ENCODE data around the gene PODXL.
A peak's percentile ranks its signal among the peaks of the same experiment; 100 is the strongest.

Gene PODXL

DNA sequence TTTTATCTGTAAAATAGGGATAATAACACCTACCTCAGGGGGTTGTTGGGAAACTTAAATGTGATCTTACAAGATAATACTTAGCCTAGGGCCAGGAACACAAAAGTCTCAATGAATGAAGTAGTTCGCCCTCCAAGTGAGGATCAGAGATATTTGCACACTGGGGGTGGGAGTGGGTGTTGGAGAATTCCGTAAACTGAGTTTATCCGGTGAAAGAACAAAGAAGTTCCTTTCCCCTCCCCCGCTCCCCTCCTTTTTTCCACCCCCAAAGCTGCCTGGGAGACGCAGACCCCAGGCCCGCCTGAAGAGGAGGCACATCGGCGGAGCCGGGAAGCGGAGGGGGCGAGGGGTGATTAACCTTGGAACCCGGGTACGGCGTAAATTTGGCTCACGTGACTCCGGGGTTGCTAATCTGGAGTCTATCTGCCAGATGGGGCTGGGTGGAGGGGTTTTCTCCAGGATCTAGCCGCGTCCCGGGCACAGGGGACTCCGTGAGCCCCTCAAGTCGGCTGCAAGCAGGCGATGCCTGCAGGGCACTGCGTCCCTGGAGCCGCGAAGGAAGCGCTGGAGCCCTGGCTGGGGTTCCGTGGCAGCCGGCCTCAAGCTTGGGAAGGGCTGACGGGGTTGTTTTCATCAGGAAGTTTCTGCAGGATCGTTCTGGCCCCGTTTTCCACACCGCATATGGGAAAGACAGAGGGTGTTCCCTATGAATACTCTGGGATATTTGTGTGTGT is 1.4 kb upstream of the PODXL start:
- Histone ChIP-seq H3K27me3 (ENCODE audit: insufficient read depth, poor library complexity, severe bottlenecking) (peaks cover 39% of the 10 kb centered on the region), H3K4me3 (replicated peaks; ENCODE audit: insufficient read depth, low read length) (no peak overlapping the region), H3K27ac (replicated peaks) (no peak overlapping the region)
- DNase-seq (ENCODE audit: low read depth in 1 of 2, low spot score in 1 of 2), result no peak
- TF ChIP-seq, protein P1, sequence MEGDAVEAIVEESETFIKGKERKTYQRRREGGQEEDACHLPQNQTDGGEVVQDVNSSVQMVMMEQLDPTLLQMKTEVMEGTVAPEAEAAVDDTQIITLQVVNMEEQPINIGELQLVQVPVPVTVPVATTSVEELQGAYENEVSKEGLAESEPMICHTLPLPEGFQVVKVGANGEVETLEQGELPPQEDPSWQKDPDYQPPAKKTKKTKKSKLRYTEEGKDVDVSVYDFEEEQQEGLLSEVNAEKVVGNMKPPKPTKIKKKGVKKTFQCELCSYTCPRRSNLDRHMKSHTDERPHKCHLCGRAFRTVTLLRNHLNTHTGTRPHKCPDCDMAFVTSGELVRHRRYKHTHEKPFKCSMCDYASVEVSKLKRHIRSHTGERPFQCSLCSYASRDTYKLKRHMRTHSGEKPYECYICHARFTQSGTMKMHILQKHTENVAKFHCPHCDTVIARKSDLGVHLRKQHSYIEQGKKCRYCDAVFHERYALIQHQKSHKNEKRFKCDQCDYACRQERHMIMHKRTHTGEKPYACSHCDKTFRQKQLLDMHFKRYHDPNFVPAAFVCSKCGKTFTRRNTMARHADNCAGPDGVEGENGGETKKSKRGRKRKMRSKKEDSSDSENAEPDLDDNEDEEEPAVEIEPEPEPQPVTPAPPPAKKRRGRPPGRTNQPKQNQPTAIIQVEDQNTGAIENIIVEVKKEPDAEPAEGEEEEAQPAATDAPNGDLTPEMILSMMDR (IDR thresholded peaks at IDR 0.05; ENCODE audit: insufficient read depth, low read length), result no peak
- TF ChIP-seq SPI1 (IDR thresholded peaks at IDR 0.05; ENCODE audit: borderline replicate concordance, low read depth) (no peak), POLR2AphosphoS5 (IDR thresholded peaks at IDR 0.05; ENCODE audit: low read depth) (no peak), GABPA (IDR thresholded peaks at IDR 0.05; ENCODE audit: low read depth) (no peak)
- TF ChIP-seq, protein P2, sequence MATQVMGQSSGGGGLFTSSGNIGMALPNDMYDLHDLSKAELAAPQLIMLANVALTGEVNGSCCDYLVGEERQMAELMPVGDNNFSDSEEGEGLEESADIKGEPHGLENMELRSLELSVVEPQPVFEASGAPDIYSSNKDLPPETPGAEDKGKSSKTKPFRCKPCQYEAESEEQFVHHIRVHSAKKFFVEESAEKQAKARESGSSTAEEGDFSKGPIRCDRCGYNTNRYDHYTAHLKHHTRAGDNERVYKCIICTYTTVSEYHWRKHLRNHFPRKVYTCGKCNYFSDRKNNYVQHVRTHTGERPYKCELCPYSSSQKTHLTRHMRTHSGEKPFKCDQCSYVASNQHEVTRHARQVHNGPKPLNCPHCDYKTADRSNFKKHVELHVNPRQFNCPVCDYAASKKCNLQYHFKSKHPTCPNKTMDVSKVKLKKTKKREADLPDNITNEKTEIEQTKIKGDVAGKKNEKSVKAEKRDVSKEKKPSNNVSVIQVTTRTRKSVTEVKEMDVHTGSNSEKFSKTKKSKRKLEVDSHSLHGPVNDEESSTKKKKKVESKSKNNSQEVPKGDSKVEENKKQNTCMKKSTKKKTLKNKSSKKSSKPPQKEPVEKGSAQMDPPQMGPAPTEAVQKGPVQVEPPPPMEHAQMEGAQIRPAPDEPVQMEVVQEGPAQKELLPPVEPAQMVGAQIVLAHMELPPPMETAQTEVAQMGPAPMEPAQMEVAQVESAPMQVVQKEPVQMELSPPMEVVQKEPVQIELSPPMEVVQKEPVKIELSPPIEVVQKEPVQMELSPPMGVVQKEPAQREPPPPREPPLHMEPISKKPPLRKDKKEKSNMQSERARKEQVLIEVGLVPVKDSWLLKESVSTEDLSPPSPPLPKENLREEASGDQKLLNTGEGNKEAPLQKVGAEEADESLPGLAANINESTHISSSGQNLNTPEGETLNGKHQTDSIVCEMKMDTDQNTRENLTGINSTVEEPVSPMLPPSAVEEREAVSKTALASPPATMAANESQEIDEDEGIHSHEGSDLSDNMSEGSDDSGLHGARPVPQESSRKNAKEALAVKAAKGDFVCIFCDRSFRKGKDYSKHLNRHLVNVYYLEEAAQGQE (IDR thresholded peaks at IDR 0.05; ENCODE audit: insufficient replicate concordance, low read depth), result no peak

DNA sequence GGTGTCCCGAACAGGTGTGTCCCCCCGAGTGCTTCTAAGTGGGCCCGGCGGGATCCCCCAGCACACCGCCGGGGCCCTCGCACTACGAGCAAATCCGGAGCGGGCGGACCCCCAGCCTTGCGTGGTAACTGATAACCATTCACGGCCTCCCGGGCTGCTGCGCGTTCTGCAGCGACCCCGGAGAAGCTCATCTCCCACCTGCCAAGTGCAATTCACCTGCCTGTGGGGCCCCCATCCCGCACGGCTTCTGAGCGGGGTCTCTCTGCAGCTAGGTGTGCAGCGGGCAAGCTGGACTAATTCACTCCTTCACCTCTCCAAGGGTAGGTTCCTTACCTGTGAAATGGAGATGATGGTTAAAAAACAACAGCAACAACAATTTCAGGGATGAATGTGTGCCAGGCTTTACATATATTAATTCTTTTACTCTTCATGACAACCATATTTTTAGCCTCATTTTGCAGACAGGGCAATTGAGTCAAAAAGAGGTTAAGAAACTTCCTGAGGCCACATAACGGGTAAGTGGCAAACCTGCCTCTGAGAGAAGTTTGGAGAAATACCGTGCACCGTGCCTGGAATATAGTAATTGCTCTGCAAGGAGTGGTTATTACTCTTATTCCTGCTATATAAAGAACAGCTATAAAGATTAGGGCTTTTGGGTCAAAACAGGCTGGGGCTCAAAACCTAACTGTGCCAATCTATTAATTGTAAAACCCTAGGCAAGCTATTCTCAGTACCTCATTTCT is 652 bp upstream of the PODXL start:
- peak overlapping the region; percentile 23 for H3K4me3 ChIP-seq (replicated peaks; ENCODE audit: insufficient read depth, low read length)
- TF ChIP-seq POLR2AphosphoS5 (IDR thresholded peaks at IDR 0.05; ENCODE audit: low read depth), result no peak
- TF ChIP-seq GABPA (IDR thresholded peaks at IDR 0.05; ENCODE audit: low read depth), result no peak
- TF ChIP-seq, protein P1 (IDR thresholded peaks at IDR 0.05; ENCODE audit: insufficient read depth, low read length), result no peak
- TF ChIP-seq, protein P2 (IDR thresholded peaks at IDR 0.05; ENCODE audit: insufficient replicate concordance, low read depth), result no peak
- TF ChIP-seq SPI1 (IDR thresholded peaks at IDR 0.05; ENCODE audit: borderline replicate concordance, low read depth), result no peak
- H3K27me3 ChIP-seq (ENCODE audit: insufficient read depth, poor library complexity, severe bottlenecking), result peaks cover 40% of the 10 kb centered on the region
- DNase-seq (ENCODE audit: low read depth in 1 of 2, low spot score in 1 of 2), result no peak
- H3K27ac ChIP-seq (replicated peaks), result no peak overlapping the region

DNA sequence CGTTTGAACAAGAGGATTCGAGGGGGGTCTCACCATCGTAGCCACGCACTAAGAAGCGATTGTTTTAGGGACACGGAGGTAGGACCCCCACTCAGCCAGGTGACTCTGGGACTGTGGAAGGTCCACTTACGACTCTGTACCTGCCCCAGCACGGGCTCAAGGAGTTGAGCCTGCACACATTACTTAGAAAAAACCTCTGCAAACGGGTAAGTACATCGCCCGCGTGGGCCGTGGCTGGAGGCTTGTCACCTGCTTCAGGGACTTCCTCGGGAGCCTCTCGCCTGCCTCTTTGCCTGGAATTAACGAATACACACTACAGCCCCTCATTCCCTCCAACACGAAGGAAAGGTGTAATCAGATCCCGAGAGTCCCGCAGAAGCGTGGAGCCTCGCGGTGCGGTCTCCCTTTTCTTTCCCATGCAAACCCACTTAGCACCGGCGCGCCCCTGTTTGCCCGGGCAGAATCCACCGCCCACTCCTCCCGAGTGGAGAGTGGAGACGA is 826 bp downstream of the PODXL start:
- DNase-seq (ENCODE audit: low read depth in 1 of 2, low spot score in 1 of 2), result no peak
- Histone ChIP-seq H3K27ac (replicated peaks) (no peak overlapping the region), H3K4me3 (replicated peaks; ENCODE audit: insufficient read depth, low read length) (peak overlapping the region; percentile 35), H3K27me3 (ENCODE audit: insufficient read depth, poor library complexity, severe bottlenecking) (peaks cover 40% of the 10 kb centered on the region)
- TF ChIP-seq, protein P2 (IDR thresholded peaks at IDR 0.05; ENCODE audit: insufficient replicate concordance, low read depth), result no peak
- TF ChIP-seq SPI1 (IDR thresholded peaks at IDR 0.05; ENCODE audit: borderline replicate concordance, low read depth) (no peak), GABPA (IDR thresholded peaks at IDR 0.05; ENCODE audit: low read depth) (no peak), POLR2AphosphoS5 (IDR thresholded peaks at IDR 0.05; ENCODE audit: low read depth) (no peak)
- TF ChIP-seq, protein P1 (IDR thresholded peaks at IDR 0.05; ENCODE audit: insufficient read depth, low read length), result no peak
